KMS-11 (cell line): ENCODE results near the gene CCDC146.
A peak's percentile ranks its signal among the peaks of the same experiment; 100 is the strongest.

ENCODE experiments used
- H2AFZ ChIP-seq: fragments of 200-600 bp; sonication (generic); 2 replicates; pipeline ENCODE4 v1.6.1; 2016; ENCODE audit warnings: antibody characterized with exemption, mixed run types, low read depth
- H3K27ac ChIP-seq: fragments of 200-600 bp; sonication (generic); 2 replicates; pipeline ENCODE4 v1.6.1; 2016; ENCODE audit warnings: mild to moderate bottlenecking, mixed run types
- H3K27me3 ChIP-seq: fragments of 200-600 bp; sonication (generic); 2 replicates; pipeline ENCODE4 v1.6.1; 2017; ENCODE audit warnings: mild to moderate bottlenecking, low read depth, mixed run types, moderate library complexity; ENCODE audit not compliant: insufficient read depth
- H3K36me3 ChIP-seq: fragments of 200-600 bp; sonication (generic); 2 replicates; pipeline ENCODE4 v1.6.1; 2017; ENCODE audit warnings: mild to moderate bottlenecking, mixed run types; ENCODE audit not compliant: insufficient read depth
- H3K4me1 ChIP-seq: fragments of 200-600 bp; sonication (generic); 2 replicates; pipeline ENCODE4 v1.6.1; 2016; ENCODE audit warnings: mild to moderate bottlenecking, low read depth, mixed run types; ENCODE audit not compliant: poor library complexity, severe bottlenecking
- H3K4me2 ChIP-seq: fragments of 200-600 bp; sonication (generic); 2 replicates; pipeline ENCODE4 v1.7.0; 2016; ENCODE audit warnings: mild to moderate bottlenecking, mixed run types
- H3K4me3 ChIP-seq: fragments of 200-600 bp; sonication (generic); IDR thresholded peaks from 2 replicates; pipeline ENCODE4 v1.6.1; 2017; ENCODE audit warnings: low read depth, low read length, mixed read lengths; ENCODE audit not compliant: insufficient read depth
- H3K79me2 ChIP-seq: fragments of 200-600 bp; sonication (generic); 2 replicates; pipeline ENCODE4 v1.6.1; 2016; ENCODE audit warnings: low read depth, mixed run types; ENCODE audit not compliant: insufficient read depth
- H3K9ac ChIP-seq: fragments of 200-600 bp; sonication (generic); 2 replicates; pipeline ENCODE4 v1.6.1; 2016; ENCODE audit warnings: mild to moderate bottlenecking, mixed run types
- H4K20me1 ChIP-seq: fragments of 200-600 bp; sonication (generic); 2 replicates; pipeline ENCODE4 v1.6.1; 2016; ENCODE audit warnings: mild to moderate bottlenecking, mixed run types; ENCODE audit not compliant: insufficient read depth
- CTCF ChIP-seq: fragments of 200-600 bp; sonication (generic); conservative IDR thresholded peaks from 2 replicates; pipeline ENCODE4 v1.6.1; 2017; ENCODE audit warnings: low read depth, mild to moderate bottlenecking, antibody characterized with exemption, low read length, moderate library complexity, mixed read lengths

CCDC146 gene

GRCh38 chr7:77321300-77321699 is 198.9 kb downstream of the CCDC146 start:
- TF ChIP-seq CTCF, result no peak
- Histone ChIP-seq H4K20me1 (no peaks in the 10 kb centered on the region), H3K27ac (no peak overlapping the region), H2AFZ (no peak overlapping the region), H3K36me3 (no peaks in the 10 kb centered on the region), H3K79me2 (no peaks in the 10 kb centered on the region), H3K4me3 (no peak overlapping the region), H3K4me2 (no peak overlapping the region), H3K9ac (no peak overlapping the region), H3K4me1 (no peaks in the 10 kb centered on the region), H3K27me3 (no peaks in the 10 kb centered on the region)

GRCh38 chr7:77326131-77326530 is 203.7 kb downstream of the CCDC146 start:
- no peaks in the 10 kb centered on the region for H3K36me3 ChIP-seq

DNA sequence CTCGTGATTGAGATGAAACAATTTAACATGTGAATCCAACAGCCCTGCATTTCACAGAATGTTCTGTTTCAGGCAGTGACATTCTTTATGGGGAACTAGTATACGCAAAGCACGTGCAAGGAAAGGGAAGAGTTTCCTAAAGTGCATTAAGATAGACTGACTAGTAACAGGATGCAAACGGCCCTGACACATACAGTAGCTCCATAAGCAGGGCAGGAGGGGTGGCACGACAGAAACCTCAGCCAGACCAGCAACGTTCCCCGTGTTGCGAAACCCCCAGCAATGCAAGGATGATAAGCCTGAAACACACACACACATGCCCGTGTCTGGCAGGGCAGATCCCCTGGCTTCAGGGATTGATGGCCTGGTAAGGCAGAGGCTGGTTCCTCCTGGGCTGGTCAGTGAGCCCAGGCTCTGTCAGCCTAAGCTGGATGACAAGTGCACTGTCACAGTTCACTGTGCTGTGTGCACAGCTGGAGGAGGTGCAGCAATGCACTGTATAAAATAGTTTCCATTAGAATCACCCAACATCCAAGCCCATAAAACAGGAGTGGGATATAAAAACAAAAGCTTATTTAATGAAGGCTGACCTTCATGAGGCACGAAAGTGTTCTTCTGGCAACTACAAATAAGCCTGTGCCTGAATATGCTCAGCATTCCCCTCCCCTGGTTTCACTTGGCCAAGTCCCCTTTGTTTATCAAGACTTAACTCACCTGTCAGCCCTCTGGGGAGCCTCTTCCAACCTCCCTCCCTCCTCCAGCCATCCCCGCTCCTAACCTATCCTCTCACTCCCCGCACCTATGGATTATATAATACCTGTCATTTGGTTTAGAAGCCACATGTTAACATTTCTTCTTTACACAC is 204.9 kb downstream of the CCDC146 start:
- Histone ChIP-seq H3K27me3 (no peaks in the 10 kb centered on the region), H3K4me1 (peaks cover 38% of the 10 kb centered on the region), H2AFZ (no peak overlapping the region), H3K36me3 (no peaks in the 10 kb centered on the region), H3K27ac (no peak overlapping the region), H3K79me2 (no peaks in the 10 kb centered on the region), H4K20me1 (no peaks in the 10 kb centered on the region), H3K4me3 (no peak overlapping the region), H3K4me2 (peak overlapping the region; percentile 62; the same call in 1 of the 2 replicates), H3K9ac (no peak overlapping the region)
- TF ChIP-seq CTCF, result no peak

More at GRCh38 chr7:77326131-77326530, 203.7 kb downstream of the CCDC146 start:
- Histone ChIP-seq H3K79me2 (no peaks in the 10 kb centered on the region), H3K4me2 (no peak overlapping the region), H4K20me1 (no peaks in the 10 kb centered on the region), H2AFZ (no peak overlapping the region), H3K27me3 (no peaks in the 10 kb centered on the region), H3K9ac (no peak overlapping the region), H3K4me1 (peaks cover 30% of the 10 kb centered on the region), H3K27ac (no peak overlapping the region), H3K4me3 (no peak overlapping the region)
- no peak for TF ChIP-seq CTCF

DNA sequence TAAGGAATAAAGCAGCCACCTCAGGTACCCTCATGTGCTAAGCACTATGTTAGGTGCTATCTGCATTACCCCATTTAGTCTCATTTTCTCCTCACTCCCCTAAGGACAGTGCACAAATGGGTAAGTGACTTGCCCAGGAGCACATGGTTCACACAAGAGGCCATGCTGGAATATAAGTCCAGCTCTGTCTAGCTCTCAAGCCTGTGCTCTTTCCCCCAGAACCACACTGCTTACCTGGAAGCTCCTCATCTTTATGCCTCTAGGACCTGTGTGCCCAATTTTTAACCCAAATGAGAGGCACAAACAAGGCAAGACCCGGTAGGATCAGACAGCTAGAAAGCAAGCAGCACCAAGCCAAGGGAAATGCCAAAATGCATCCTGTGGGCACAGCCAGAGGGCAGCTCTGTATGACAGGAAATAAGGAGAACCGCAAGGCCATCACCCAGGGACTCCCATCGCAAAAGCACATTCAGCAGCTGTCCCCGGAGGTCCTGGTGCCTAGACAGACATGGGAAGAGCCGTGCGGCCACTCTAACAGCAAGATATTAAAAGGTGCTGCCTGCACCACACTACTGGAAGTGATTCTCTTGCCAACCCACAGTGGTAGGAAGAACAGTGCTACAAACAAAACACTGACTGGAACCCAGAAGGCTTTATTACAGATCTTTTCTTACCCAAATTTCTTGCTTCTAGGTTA is 205.7 kb downstream of the CCDC146 start:
- peak overlapping the region; percentile 45; the same call in 1 of the 2 replicates for H3K27ac ChIP-seq

More for the DNA sequence above, 205.7 kb downstream of the CCDC146 start:
- Histone ChIP-seq H3K4me3 (no peak overlapping the region), H3K9ac (peak overlapping the region; percentile 3; the same call in 1 of the 2 replicates), H3K4me1 (peaks cover 40% of the 10 kb centered on the region), H3K4me2 (peak overlapping the region; percentile 62), H3K27me3 (no peaks in the 10 kb centered on the region), H4K20me1 (no peaks in the 10 kb centered on the region), H2AFZ (peak overlapping the region; percentile 32; the same call in 1 of the 2 replicates), H3K36me3 (no peaks in the 10 kb centered on the region), H3K79me2 (no peaks in the 10 kb centered on the region)
- TF ChIP-seq CTCF, result no peak
